Body of pancreas (tissue), 4 donors: ENCODE results near the gene SORL1. TPM values are rescaled to one million over a fixed set of nuclear protein-coding genes. Genes with fewer than 3 reads are reported as not detected.

Experiments
- ATAC-seq: fragments of 150-250 bp; one replicate; pipeline ENCODE4 v1.9.1; 2016
- DNase-seq, 4 donors: peaks; one replicate each; pipeline ENCODE4 v3.0.0-alpha.2; 2019
- H3K27ac ChIP-seq, 4 donors: fragments of 200-600 bp; sonication (generic); 1 replicate in 3 of 4; 2 replicates in 1 of 4; pipeline versions ENCODE4 v1.5.1 to v1.6.1; 2016 to 2019; ENCODE audit warnings: mild to moderate bottlenecking in 1 of 4, mixed read lengths in 1 of 4, moderate library complexity in 1 of 4
- H3K27me3 ChIP-seq, 2 donors: fragments of 200-600 bp; sonication (generic); one replicate each; pipeline ENCODE4 v1.6.0; 2016; ENCODE audit warnings: mild to moderate bottlenecking in 1 of 2
- H3K36me3 ChIP-seq, 2 donors: fragments of 200-600 bp; sonication (generic); replicated peaks in 1 of 2; 2 replicates each; pipeline ENCODE4 v1.5.1; 2016; ENCODE audit warnings: low read depth in 2 of 2; ENCODE audit not compliant: insufficient read depth in 1 of 2
- H3K4me1 ChIP-seq: fragments of 200-600 bp; sonication (generic); one replicate; pipeline ENCODE4 v1.6.0; 2016
- H3K4me3 ChIP-seq, 2 donors: fragments of 200-600 bp; sonication (generic); 1 replicate in 1 of 2; 2 replicates in 1 of 2; pipeline ENCODE4 v1.5.1; 2016 to 2019
- H3K9me3 ChIP-seq, 3 donors: fragments of 200-600 bp; sonication (generic); 1 replicate in 2 of 3; 2 replicates in 1 of 3; pipeline ENCODE4 v1.5.1; 2016
- CTCF ChIP-seq, 7 experiments: fragments of 450-650 bp in 4 of 7; fragments of 200-600 bp in 3 of 7; sonication (generic) in 3 of 7; IDR thresholded peaks; one replicate each; pipeline ENCODE4 v1.5.1; 2016 to 2019; ENCODE audit warnings: antibody characterized with exemption in 7 of 7
- POLR2A ChIP-seq, 3 donors: fragments of 450-650 bp; IDR thresholded peaks; one replicate each; pipeline ENCODE4 v1.6.1; 2016; ENCODE audit warnings: antibody characterized with exemption in 3 of 3, mild to moderate bottlenecking in 2 of 3
- WGBS, 2 donors: methylation state at CpG; one replicate each; pipeline ENCODE4 v1.1.5; 2017; 5-methylcytosine and 5-hydroxymethylcytosine counted together
- intact Hi-C: fragments of 100-400 bp; cut with DNase I; formaldehyde crosslinking; loops from one replicate; pipeline ENCODE4 v1.15.1; 2023
- total RNA-seq, 2 donors: library from RNA; depleted of rRNA; stranded (reverse); fragments of >200 nt; gene quantifications; one replicate each; pipeline ENCODE4 v1.1.0, GENCODE V29; 2016

SORL1 gene
- total RNA-seq, 2 donors from 2014 or later = 25.1 to 26.5 TPM

GRCh38 chr11:121592708-121593107 is 140.6 kb downstream of the SORL1 start:
- TF ChIP-seq POLR2A (IDR thresholded peaks at IDR 0.05) (no peak), CTCF (IDR thresholded peaks at IDR 0.05) (no peak)
- ATAC-seq = no peak
- Histone ChIP-seq H3K36me3 (peaks cover 0 to 2% of the 10 kb centered on the region in 2 donors), H3K27me3 (no peaks in the 10 kb centered on the region), H3K4me3 (no peak overlapping the region), H3K9me3 (no peaks in the 10 kb centered on the region), H3K4me1 (no peaks in the 10 kb centered on the region), H3K27ac (no peak overlapping the region)
- no peak for DNase-seq
- intact Hi-C loops = loop anchor here (5.0 kb wide), 1 partner anchor 340 kb away; no protein-coding TSS in a partner anchor
- 67 to 75% methylated on average over 2 of the region's 2 CpGs for WGBS, 2 donors

GRCh38 chr11:121595717-121596161 is 143.6 kb downstream of the SORL1 start:
- intact Hi-C loops = loop anchor here (5.0 kb wide), 1 partner anchor 278 kb away; no protein-coding TSS in a partner anchor
- Histone ChIP-seq H3K27me3 (no peaks in the 10 kb centered on the region), H3K36me3 (peaks cover 0 to 2% of the 10 kb centered on the region in 2 donors), H3K27ac (no peak overlapping the region), H3K4me3 (no peak overlapping the region), H3K4me1 (no peaks in the 10 kb centered on the region), H3K9me3 (no peaks in the 10 kb centered on the region)
- TF ChIP-seq POLR2A (IDR thresholded peaks at IDR 0.05) = no peak
- TF ChIP-seq CTCF (IDR thresholded peaks at IDR 0.05) = no peak
- ATAC-seq (no peak), DNase-seq (no peak)
- 63 to 64% methylated on average over 15 of the region's 15 CpGs for WGBS, 2 donors

GRCh38 chr11:121596195-121597155 is 144.4 kb downstream of the SORL1 start:
- no peak overlapping the region for H3K4me3 ChIP-seq
- no peak overlapping the region for H3K27ac ChIP-seq
- no peaks in the 10 kb centered on the region for H3K9me3 ChIP-seq
- H3K27me3 ChIP-seq = no peaks in the 10 kb centered on the region
- TF ChIP-seq CTCF (IDR thresholded peaks at IDR 0.05) = no peak
- no peak for TF ChIP-seq POLR2A (IDR thresholded peaks at IDR 0.05)
- H3K4me1 ChIP-seq = no peaks in the 10 kb centered on the region
- peaks cover 0 to 2% of the 10 kb centered on the region in 2 donors for H3K36me3 ChIP-seq
- ATAC-seq = no peak
- intact Hi-C loops = loop anchor here (5.0 kb wide), 1 partner anchor 279 kb away; no protein-coding TSS in a partner anchor
- WGBS, 2 donors = 70 to 74% methylated on average over 19 of the region's 19 CpGs
- DNase-seq = no peak

GRCh38 chr11:121603316-121603715 is 151.2 kb downstream of the SORL1 start:
- Histone ChIP-seq H3K27me3 (no peaks in the 10 kb centered on the region), H3K27ac (no peak overlapping the region), H3K4me1 (no peaks in the 10 kb centered on the region), H3K9me3 (no peaks in the 10 kb centered on the region), H3K36me3 (no peaks in the 10 kb centered on the region), H3K4me3 (no peak overlapping the region)
- intact Hi-C loops = no loop called here
- TF ChIP-seq POLR2A (IDR thresholded peaks at IDR 0.05) (no peak), CTCF (IDR thresholded peaks at IDR 0.05) (no peak)
- ATAC-seq (no peak), DNase-seq (no peak)
- WGBS, 2 donors = 45 to 50% methylated on average over 2 of the region's 2 CpGs
